Heart left ventricle (tissue), 13 donors: ENCODE measurements around the gene GNB5.

Experiments
- POLR2A ChIP-seq, 2 donors: fragments of 450-650 bp; IDR thresholded peaks; one replicate each; pipeline ENCODE4 v1.6.1; 2017; ENCODE audit warnings: antibody characterized with exemption in 2 of 2, mild to moderate bottlenecking in 2 of 2, moderate library complexity in 2 of 2
- TF ChIP-seq, protein P1 (sequence below), 12 donors: fragments of 200-600 bp; sonication (generic) in 4 of 12; IDR thresholded peaks; one replicate each; pipeline versions ENCODE4 v1.5.0 to v1.8.0; 2018 to 2022; ENCODE audit warnings: antibody characterized with exemption in 12 of 12, mild to moderate bottlenecking in 5 of 12
- donor health status: ischemic (EF 13 %, LVEDD 7.1; RV severe dilation, severe dysfunction).
- donor health status: DM: no; HTN: yes; CAD: no.
- donor health status: DM: no; HTN: no; CAD: no.
- donor health status: ischemic (EF 25% LVEDD 6.9; RV normal size, moderate dysfunction).
- donor health status: ischemic (EF 25% LVEDD 5.7; RV mildly dilated, moderate dysfunction).
- donor health status: ischemic (EF 35%, LVEDD 5.7; RV mildly dilated, moderate dysfunction).
- donor health status: nonischemic (EF 11% LVEDD 7.7; RV severe dilation, severe dysfunction).
- donor health status: DM: yes; HTN: yes; CAD: no.
- donor health status: PGD.
- donor health status: ischemic (EF 29% LVEDD 5.4; RV normal size, mild dysfunction).
- donor health status: nonischemic (EF 23%, LVEDD 6.1; RV moderate dilation, normal function).

DNA sequence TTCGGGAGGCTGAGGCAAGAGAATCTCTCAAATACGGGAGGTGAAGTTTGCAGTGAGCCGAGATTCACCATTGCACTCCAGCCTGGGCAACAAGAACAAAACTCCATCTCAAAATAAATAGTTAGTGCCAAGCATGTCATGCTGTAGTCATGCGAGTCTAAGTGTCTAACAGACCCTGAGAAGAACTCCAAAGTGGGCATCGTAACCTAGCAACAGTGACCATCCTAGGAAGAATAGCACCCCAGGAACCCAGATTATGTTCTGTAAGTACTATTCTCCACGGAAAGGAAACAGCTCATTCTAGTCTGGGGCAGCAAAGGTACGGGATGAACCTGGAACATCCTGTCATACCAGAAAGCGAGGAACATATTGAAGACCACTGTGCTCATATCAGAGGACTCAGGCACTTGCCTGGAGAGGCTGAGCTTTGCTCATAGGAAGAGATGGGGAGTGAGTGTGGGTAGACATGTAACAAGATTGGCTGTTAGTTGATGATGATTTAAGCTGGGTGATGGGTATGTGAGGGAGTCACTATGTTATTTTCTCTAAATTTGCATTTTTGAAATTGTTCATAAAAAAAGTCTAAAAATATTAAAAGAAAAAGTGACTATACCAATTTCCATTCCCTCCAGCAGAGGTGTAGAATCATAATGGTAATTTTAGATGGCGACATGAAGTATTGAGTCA lies 110.3 kb downstream of the GNB5 start:
- TF ChIP-seq, protein P1, sequence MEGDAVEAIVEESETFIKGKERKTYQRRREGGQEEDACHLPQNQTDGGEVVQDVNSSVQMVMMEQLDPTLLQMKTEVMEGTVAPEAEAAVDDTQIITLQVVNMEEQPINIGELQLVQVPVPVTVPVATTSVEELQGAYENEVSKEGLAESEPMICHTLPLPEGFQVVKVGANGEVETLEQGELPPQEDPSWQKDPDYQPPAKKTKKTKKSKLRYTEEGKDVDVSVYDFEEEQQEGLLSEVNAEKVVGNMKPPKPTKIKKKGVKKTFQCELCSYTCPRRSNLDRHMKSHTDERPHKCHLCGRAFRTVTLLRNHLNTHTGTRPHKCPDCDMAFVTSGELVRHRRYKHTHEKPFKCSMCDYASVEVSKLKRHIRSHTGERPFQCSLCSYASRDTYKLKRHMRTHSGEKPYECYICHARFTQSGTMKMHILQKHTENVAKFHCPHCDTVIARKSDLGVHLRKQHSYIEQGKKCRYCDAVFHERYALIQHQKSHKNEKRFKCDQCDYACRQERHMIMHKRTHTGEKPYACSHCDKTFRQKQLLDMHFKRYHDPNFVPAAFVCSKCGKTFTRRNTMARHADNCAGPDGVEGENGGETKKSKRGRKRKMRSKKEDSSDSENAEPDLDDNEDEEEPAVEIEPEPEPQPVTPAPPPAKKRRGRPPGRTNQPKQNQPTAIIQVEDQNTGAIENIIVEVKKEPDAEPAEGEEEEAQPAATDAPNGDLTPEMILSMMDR (IDR thresholded peaks at IDR 0.05): no peak
- no peak for TF ChIP-seq POLR2A (IDR thresholded peaks at IDR 0.05)
